ENCODE results near the gene SEZ6. TPM values are rescaled to one million over a fixed set of nuclear protein-coding genes. Genes with fewer than 3 reads are reported as not detected.
A peak's percentile ranks its signal among the peaks of the same experiment; 100 is the strongest.

Gene SEZ6
- total RNA-seq, 1 donor from 2014 or later, result 6.9 TPM

DNA sequence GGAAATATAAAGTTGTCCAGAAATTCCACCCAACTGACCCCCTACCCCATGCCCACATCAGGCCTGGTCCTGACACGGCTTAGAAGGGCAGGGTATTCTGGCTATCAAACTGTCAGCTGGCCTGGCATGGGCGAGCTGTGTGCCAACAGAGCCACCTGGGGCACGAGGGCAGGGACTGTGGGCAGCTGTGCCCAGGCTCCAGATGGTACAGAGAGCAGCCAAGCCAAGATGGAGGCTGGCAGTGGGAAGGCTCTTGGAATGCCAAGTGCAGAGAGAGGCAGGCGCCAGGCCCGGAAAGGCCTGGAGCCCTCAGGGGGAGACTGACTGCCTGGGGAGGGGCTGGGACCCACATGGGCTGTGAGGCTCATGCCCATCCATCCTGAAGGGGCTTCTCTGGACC is 30.2 kb downstream of the SEZ6 start:
- no peak for DNase-seq (ENCODE audit: extremely low spot score, unreplicated experiment)
- no peak for TF ChIP-seq CTCF (conservative IDR thresholded peaks at IDR 0.05)
- peaks cover 10% of the 10 kb centered on the region for H3K4me1 Mint-ChIP-seq (ENCODE audit: unreplicated experiment)
- no peaks in the 10 kb centered on the region for H3K36me3 Mint-ChIP-seq
- no peak overlapping the region for H3K27ac Mint-ChIP-seq
- no peak overlapping the region for H3K4me3 Mint-ChIP-seq
- H3K9me3 Mint-ChIP-seq, result no peaks in the 10 kb centered on the region
- H3K27me3 Mint-ChIP-seq, result peaks cover 48% of the 10 kb centered on the region

GRCh38 chr17:28975031-28975430 is 30.8 kb downstream of the SEZ6 start:
- H3K27me3 Mint-ChIP-seq, result peaks cover 54% of the 10 kb centered on the region
- no peak overlapping the region for H3K4me3 Mint-ChIP-seq
- no peak overlapping the region for H3K27ac Mint-ChIP-seq
- peaks cover 16% of the 10 kb centered on the region for H3K4me1 Mint-ChIP-seq (ENCODE audit: unreplicated experiment)
- no peak for TF ChIP-seq CTCF (conservative IDR thresholded peaks at IDR 0.05)
- H3K36me3 Mint-ChIP-seq, result no peaks in the 10 kb centered on the region
- DNase-seq (ENCODE audit: extremely low spot score, unreplicated experiment), result no peak
- no peaks in the 10 kb centered on the region for H3K9me3 Mint-ChIP-seq

DNA sequence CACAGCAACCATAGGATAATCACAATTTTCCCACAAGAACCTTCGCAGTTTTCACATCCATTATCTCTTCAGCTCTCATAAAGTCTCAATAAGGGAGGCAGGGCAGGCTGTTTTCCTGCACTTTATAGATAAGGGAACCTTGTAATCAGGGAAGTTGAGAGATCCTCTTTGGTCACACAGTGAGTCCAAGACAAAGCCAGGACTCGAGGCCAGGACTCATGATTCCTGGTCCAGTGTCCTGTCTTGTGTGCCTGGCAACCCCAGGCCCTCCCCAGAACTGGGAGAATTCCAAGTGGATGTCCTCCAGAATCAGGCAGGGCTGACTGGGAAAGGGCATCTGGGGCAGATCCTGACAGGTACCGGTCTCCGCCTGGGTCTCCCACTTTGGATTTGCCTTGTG is 31.4 kb downstream of the SEZ6 start:
- no peak for TF ChIP-seq CTCF (conservative IDR thresholded peaks at IDR 0.05)
- H3K27me3 Mint-ChIP-seq, result peaks cover 54% of the 10 kb centered on the region
- no peak overlapping the region for H3K4me3 Mint-ChIP-seq
- peaks cover 20% of the 10 kb centered on the region for H3K4me1 Mint-ChIP-seq (ENCODE audit: unreplicated experiment)
- peak overlapping the region; percentile 26 for H3K27ac Mint-ChIP-seq
- no peak for DNase-seq (ENCODE audit: extremely low spot score, unreplicated experiment)
- no peaks in the 10 kb centered on the region for H3K36me3 Mint-ChIP-seq
- H3K9me3 Mint-ChIP-seq, result no peaks in the 10 kb centered on the region

GRCh38 chr17:28973425-28973824 is 32.4 kb downstream of the SEZ6 start:
- no peak for TF ChIP-seq CTCF (conservative IDR thresholded peaks at IDR 0.05)
- Mint-ChIP-seq H3K27me3 (peaks cover 48% of the 10 kb centered on the region), H3K9me3 (no peaks in the 10 kb centered on the region), H3K27ac (no peak overlapping the region), H3K4me1 (ENCODE audit: unreplicated experiment) (peaks cover 30% of the 10 kb centered on the region), H3K4me3 (no peak overlapping the region), H3K36me3 (no peaks in the 10 kb centered on the region)
- no peak for DNase-seq (ENCODE audit: extremely low spot score, unreplicated experiment)

DNA sequence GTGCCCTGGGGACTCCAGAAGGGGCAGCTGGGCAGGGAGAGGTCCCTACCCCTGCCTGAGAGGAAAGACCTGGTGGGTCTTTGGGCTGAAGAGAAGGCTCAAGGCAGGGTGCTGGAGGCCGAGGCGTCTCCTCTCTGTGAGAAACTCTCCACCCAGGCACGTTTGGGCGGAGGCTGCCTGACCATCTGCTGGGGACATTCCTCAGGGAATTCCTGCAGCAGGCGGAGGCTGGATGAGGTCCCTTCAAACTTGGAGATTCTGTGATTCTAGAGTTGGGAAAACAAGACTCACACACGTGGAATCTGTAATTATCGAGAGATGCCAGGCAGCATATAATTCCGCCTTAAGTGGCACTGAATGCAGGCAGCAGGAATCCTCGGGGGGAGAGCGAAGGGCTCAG is 33.4 kb downstream of the SEZ6 start:
- no peak for TF ChIP-seq CTCF (conservative IDR thresholded peaks at IDR 0.05)
- H3K27ac Mint-ChIP-seq, result no peak overlapping the region
- H3K4me1 Mint-ChIP-seq (ENCODE audit: unreplicated experiment), result peaks cover 37% of the 10 kb centered on the region
- no peak overlapping the region for H3K4me3 Mint-ChIP-seq
- no peaks in the 10 kb centered on the region for H3K9me3 Mint-ChIP-seq
- H3K27me3 Mint-ChIP-seq, result peaks cover 42% of the 10 kb centered on the region
- no peak for DNase-seq (ENCODE audit: extremely low spot score, unreplicated experiment)
- no peaks in the 10 kb centered on the region for H3K36me3 Mint-ChIP-seq

DNA sequence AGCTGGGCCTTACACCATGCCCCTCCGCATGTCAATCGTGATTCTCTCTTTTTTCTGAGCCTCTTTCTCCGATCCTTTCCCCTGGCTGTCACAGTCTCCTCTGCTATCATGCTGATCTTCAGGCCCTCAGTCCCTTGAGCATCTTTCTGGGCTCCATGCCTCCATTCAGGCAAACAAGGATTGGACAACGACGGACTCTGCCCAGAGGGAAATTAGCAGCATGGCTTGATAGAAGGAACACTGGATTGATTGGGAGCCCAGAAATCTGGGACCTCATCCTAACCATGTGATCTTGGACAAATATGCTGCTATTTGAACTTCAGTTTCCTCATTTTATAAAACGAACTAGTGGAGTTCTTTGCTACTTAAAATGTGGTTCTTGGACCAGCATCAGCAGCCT is 35.0 kb downstream of the SEZ6 start:
- H3K36me3 Mint-ChIP-seq, result no peaks in the 10 kb centered on the region
- no peak overlapping the region for H3K4me3 Mint-ChIP-seq
- DNase-seq (ENCODE audit: extremely low spot score, unreplicated experiment), result no peak
- no peaks in the 10 kb centered on the region for H3K9me3 Mint-ChIP-seq
- peaks cover 39% of the 10 kb centered on the region for H3K27me3 Mint-ChIP-seq
- no peak overlapping the region for H3K27ac Mint-ChIP-seq
- TF ChIP-seq CTCF (conservative IDR thresholded peaks at IDR 0.05), result no peak
- peaks cover 41% of the 10 kb centered on the region for H3K4me1 Mint-ChIP-seq (ENCODE audit: unreplicated experiment)
